Forelimb muscle (tissue), 1 donor: Measurements from ENCODE around the gene STK16. TPM values are rescaled to one million over a fixed set of nuclear protein-coding genes. Genes with fewer than 3 reads are reported as not detected.
"Not testable (repeated sequence)": the region's sequence is repeated elsewhere in the genome, so short reads cannot be mapped to it uniquely, and the experiment has no call there.

Experiments used
- DNase-seq: peaks from one replicate; pipeline ENCODE4 v3.0.0-alpha.2; 2013; ENCODE audit warnings: low read depth
- polyA plus RNA-seq: library from polyadenylated mRNA; unstranded; fragments of 120-200 nt; gene quantifications from one replicate; pipeline ENCODE4 v1.2.1, GENCODE V29; 2013; ENCODE audit not compliant: insufficient read length

Gene STK16
- polyA plus RNA-seq, 1 donor: 15.0 TPM

DNA sequence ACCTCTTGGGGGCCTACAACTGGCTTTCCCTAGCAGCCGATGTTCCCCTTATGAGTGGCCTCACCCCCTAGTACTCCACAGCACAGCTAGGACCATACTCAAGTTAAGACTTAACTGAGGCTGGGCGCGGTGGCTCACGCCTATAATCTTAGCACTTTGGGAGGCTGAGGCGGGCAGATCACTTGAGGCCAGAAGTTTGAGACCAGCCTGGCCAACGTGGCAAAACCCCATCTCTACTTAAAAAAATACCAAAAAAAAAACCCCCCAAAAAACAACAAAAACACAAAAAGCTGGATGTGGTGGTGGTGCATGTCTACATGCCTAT is 41.8 kb downstream of the STK16 start:
- not testable (repeated sequence) for DNase-seq

DNA sequence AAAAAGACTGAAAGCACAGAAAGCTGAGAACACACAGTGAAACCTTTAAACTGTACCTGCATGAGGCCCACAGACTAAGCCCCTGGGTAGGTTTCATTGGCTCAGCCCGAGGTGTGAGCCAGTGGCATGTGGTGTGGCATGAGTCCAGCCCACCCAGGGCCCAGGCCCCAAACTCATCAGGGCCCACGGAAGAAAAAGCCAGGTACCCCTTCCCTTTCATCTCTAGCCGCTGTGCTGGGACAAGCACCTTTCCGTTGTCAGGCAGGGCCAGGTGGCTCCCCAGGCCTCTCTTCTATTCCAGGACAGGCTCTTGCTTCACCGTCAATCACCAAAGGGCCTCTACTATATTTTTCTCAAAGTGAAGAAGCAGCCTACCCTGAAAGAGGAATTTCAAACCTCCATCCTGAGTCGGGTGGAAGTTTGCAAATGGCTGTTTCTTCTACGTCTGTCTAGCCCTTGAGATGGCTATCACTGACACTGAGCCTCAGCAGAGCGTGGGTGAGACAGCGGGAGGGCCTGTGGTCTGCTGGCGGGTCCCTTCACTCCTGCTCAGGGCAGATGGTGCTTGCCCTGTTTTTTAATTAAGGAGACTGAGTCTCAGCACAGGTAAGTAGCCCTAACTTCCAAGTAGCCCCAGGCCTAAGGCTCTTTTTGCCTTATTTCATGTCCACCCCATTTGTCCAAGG is 42.4 kb downstream of the STK16 start:
- DNase-seq: no peak

DNA sequence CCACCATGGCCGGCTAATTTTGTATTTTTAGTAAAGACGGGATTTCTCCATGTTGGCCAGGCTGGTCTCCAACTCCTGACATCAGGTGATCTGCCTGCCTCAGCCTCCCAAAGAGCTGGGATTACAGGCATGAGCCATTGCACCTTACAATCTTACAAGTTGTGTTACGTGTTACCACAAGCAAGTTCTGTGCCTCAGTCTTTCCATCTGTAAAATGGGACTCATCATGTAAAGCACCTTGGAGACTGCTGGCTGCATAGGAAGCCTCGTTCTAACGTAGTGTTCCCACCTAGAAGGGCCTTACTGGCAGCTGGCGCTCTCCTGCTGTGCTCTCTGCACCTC is 43.9 kb downstream of the STK16 start:
- no peak for DNase-seq

DNA sequence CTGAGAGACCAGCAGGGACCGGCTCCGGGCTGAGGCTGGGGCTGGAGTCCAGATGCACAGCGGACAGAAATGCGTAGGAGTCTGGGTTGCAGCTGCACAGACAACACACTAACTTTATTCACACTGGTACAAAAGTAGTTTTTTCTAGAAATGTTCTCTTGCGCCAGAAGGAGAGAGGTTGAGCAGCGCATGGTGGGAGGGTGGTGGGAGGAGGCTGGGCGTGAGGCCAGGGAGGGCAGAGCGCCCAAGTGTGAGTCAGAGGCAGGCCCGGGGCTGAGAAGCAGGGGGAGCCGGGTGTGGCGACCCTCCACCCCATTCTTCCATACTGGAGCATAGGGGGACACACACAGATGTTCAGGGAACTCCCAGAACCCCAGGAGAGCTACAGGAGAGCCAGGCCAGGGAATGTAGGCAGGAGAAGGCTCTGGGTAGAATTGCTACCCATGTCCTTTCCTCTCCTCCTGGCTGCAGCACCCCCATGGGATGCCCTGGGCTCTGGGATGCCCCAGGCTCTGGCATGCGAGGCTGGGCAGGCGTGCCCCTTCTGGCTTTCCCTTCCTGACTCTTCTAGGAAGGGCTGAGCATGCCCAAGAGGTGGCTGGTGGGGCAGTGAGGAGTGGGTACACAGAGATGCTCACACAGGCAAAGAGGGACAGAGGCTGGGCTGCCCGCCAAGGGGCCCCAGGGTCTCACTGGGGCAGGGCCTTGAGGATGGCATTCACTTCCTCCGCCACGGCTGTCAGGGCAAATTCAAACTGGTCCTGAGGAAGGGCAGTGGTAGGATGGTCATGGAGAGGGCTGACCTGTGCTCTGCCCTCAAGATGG is 44.5 kb downstream of the STK16 start:
- peak; percentile 75 for DNase-seq

DNA sequence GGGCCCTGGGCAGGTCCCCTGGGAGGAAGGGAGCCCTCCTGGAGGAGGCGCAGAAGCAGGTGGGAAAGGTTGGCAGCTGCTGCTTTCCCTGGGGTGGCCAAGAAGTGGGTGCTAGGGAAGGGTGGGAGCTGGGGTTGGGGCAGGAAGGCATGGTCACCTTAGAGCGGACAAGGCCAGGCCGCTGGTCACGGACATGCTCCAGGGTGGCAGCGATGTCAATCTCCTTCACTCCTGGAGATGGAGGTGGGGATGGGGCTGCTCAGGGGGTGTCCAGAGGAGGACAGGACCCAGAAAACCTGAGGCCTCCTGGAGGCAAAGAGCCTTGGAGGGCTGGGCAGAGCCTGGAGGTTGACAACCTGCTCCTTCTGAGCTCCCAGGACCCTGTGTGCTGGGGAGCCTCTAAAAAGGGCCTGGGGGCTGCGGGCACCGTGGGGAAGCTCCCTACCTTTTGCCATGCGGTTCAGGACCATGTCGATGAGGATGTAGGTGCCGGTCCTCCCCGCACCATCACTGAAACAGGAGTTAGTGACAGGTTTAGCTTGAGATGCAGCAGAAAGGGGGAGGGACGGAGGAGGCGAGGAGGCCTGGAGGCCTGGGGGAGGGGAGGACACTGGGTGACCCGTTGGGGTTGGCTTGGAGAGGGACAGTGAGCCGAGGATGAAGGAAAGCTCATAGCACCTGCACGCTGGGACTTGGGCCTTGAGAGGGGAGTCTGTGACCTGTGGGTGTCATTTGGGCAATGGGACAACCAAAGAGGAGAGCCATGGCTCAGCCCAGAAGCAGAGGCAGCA is 45.3 kb downstream of the STK16 start:
- no peak for DNase-seq

DNA sequence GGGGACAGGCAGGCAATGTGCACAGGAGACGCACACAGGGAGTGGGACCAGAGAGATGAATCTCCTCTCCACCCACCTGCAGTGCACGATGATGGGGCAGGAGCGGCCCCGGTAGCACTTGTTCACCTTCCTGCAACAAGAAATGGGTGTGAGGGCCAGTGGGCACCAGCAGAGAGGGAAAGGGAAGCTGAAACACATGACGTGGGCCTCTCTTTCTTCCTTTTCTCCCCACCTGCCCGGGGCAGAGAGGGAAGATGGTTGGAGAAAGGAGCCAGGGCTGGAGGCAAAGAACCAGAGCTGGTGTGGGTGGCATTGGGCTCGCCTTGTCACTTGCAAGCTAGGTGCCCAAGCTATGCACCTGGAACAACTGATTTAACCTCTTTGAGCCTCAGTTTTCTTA is 46.1 kb downstream of the STK16 start:
- no peak for DNase-seq

DNA sequence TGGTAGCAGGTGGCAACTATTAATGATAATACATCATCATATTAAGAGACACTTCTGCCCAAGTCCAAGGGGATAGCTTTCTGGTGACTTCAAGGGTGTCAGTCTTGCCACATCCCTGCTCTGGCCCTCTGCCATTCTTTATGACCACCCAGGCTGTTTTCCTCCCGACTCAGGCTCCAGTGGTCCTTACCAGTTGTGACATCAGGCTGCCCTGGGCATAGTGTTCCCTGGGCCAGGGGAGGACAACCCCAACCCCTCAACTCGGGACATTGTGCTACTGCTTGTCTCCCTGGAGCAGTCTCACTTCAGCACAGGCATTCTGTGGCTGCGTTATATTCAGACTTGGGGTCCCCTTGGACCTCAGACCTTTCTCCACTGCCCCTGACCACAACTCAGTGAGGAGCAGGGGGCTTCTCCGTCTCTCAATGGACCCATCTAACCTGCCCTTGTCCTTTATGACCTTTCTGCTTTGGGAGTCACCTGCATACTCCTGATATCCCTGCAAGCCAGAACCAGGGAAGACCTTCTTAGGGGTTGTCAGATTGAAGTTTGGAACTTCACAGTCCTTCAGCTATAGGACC is 46.7 kb downstream of the STK16 start:
- no peak for DNase-seq

DNA sequence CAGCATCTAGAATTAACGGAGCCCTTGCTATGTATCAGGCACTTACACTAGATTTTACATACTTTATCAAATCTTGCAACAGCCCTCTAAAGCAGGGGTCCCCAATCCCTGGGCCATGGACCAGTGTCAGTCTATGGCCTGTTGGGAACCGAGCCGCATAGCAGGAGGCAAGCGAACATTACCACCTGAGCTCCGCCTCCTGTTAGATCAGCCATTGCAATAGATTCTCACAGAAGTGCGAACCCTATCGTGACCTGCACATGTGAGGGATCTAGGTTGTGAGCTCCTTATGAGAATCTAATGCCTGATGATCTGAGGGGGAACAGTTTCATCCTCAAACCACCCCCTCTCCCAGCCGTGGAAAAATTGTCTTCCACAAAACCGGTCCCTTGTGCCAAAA is 47.3 kb downstream of the STK16 start:
- DNase-seq: no peak

DNA sequence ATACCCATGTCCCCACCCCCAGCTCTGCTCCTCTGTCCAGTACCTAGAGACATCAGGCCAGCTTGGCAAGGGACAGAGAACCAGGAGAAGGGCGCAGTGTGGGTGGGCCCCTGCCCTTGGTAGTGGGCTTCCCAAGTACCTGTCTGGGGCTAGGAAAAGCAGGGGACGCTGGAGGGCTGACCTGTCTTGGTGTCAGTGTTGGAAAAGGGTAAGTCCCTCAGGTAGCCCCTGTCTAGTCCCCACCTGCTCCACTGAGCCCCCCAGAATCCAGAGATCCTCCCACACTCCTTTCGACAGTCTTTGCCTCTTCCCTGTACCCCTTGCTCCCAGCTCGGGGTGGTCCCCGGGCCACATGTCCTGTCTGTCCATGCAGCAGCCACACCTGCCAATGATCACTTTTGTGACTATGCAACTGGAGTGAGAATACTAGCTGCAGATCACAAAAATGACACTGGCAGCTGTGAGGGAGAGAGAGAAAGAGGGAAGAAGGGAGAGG is 48.5 kb downstream of the STK16 start:
- DNase-seq: no peak

DNA sequence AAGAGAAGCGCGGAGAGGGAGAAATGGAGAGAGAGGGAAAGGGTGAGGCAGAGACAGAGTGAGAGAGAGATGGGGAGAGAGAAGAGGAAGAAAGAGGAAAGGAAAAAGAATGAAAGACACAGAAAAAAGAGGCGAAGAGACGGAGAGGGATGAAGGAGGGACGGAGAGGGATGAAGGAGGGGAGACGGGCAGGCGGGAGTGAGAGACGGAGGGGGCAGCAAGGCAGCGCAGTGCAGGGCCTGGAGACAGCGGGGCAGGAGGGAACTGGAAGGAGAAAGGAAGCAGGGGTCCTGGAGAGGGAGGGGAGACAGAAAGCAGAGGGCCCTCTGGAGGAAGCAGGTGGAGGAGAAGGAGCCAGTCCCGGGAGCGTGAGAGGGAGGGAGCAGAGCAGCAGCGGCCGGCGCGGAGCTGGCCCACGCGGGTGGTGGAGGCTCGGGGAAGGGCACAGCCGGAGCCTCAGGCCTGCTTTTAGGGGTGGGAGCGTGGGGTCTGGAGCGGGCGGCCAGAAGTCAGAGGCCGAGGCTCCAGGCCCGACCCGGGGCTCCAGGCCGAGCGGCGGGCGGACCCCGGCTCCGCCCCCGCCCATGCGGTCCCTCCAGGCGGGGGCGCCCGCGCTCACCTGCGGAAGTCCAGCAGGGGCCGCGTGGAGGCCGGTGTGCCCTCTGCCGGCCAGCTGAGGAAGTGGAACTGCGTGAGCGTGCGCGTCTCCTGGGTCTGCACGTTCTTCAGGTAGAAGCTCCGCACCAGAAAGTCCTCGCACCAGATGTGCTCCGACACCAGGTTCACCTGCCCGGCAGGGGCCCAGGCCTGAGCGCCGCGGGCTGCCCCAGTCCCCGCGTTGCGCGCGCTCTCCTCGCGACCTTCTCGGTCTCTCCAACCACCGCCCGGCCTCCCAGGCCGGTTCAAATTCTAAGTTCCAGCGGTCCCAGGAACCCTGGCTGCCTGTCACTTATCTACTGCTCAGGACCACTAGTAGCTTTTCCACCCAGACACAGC is 49.4 kb downstream of the STK16 start:
- DNase-seq: no peak

DNA sequence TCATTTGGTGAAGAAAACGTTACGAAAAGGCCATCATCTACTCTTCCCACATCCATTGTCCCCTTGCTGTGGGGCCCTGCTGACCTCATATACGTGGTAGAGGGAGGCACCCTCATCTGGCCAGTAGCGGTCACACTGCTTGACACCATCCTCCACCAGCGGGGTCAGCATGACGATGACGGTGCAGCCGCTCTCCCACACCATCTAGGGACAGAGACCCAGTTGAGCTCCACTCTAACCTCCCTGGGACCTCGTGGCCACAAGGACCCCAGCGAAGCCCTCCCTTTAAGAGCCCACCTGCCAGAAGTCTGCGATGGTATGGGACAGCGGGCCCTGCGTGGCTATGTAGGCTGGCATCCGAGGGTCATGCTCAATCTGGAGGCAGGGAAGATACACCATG is 50.9 kb downstream of the STK16 start:
- DNase-seq: no peak

DNA sequence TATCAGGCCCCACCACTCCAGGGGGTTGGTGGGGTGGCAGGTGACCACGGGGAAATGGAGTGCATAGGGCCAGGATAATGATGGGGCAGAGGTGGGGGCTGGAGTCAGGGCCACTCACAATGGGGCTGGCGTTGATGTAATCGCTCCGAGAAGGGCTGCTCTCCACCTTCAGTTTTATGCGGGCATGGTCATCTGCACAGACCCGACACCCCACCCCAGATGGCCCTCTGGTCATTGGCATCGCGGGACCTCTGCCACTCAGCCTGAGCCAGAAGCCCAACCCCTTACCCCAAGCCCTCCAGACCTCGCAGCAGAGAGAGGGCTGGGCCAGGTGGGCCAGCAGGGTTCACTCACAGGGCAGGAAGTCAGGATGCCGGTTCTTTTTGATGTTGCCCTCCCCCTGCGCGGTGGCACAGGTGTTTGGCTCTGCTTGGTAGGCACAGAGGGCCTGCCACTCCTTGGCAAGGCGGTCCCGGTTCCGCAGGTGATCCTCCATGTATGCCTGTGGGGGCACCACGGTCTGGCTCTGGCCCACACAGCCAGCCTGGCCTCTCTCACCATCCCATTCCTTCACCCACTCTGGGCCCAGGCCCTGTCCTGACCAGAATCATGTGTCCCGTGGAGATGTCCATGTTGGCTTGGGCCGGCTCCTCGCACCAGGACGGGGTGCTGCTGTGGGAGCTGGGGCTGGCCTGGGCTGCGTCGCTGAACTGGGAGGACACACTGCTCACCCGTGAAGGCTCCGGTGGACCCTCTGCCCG is 51.5 kb downstream of the STK16 start:
- no peak for DNase-seq

DNA sequence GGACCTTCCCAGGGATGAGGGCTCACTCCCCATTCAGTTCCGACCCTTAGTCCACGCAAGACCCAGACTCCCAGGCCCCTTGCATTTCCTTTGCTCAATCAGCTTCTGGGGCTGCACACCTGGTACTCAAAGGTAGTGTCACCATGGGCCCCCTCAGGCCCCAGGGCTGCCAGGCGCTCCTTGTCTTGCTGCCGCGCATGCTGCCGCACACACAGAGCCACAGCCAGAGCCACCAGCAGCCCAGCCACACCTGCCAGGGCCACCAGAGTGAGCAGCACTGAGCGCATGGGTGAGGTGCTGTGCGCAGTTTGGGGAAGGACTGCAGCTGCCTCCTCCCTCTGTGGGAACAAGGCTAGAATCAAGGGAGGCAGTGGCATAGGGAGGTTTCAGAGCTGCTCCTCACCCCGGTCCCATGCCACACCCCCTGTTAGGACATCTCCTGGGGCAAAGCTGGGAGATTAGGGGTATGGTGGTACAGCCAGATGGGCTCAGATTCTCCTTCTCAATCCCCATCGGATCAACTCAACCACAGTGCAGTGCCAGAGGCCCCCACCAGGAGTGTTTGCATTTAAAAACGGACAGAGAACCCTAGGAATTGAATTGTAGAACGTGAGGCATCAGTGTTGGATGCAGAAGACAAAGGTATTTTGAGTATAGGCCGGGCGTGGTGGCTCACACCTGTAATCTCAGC is 52.6 kb downstream of the STK16 start:
- DNase-seq: no peak

DNA sequence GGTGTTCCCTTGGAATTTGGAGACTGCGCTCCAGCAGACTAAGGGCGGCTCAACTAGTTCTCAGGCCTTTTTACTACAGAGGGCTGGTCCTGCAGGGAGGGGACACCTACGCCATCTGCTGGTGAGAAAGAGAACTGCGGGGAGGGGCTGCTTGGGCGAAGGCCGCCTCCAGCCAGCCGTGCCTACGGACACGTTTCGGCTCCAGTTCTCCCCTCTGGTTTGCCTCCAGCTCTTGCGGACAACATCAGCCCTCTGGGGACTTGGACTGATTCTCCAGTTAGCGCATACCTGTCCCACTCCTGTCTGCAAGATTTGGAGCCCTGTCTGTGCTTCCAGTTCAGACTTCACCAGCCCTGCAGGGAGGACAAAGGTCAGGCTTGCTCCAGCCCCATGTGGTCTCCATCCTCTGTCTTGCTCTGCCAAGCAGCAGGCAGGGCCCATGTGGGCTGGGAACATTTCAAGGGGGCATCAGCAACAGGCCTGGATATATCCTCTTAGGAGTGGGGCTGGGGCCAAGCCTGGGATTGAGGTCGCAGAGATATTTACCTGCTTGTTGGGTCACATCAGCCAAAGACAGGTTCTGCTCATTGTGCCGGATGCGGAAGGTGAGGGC is 53.6 kb downstream of the STK16 start:
- DNase-seq: no peak

DNA sequence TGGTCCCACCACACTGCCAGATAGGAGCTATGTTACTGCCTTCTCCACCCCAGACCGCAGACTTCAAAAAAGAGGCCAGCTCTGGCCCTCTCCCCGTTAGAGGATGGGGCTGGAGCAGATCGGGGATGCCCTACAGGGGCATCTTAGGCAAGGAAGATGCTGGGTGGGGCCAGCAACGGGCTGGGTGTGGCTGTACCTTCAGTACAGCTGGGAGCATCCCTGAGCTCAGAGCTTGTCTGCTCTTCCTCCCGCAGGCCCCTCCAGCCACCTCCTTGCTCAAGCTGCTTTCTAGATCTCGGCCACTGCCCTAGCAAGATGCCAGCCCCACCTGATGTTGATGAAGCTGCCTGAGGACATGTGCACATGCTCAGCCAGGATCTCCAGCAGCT is 54.1 kb downstream of the STK16 start:
- no peak for DNase-seq
